Stimulated activated CD4-positive, alpha-beta T cell treated with anti-CD3 and anti-CD28 coated beads, Interleukin-1b, Interleukin-23, amount 100 ng/mL, for 24 hours (primary cell): ENCODE data around the gene GALNT17.

Source experiments
- DNase-seq, 4 experiments: peaks; one replicate each; pipeline ENCODE4 v3.0.0-alpha.2; 2020; ENCODE audit warnings: low read depth in 4 of 4, low spot score in 1 of 4

GALNT17 gene

GRCh38 chr7:71668572-71668971 is 536.6 kb downstream of the GALNT17 start:
- no peak for DNase-seq

GRCh38 chr7:71679480-71679879 is 547.5 kb downstream of the GALNT17 start:
- no peak for DNase-seq

- no peak for DNase-seq
Measured at GRCh38 chr7:71682181-71682580, 550.2 kb downstream of the GALNT17 start.

- no peak for DNase-seq
Measured at GRCh38 chr7:71682841-71683781, 551.2 kb downstream of the GALNT17 start.

- DNase-seq, result no peak
Measured at GRCh38 chr7:71687286-71687685, 555.3 kb downstream of the GALNT17 start.

- DNase-seq, result no peak
Measured at GRCh38 chr7:71687831-71688599, 556.1 kb downstream of the GALNT17 start.

- no peak for DNase-seq
Measured at GRCh38 chr7:71691538-71691937, 559.6 kb downstream of the GALNT17 start.

- no peak for DNase-seq
Measured at GRCh38 chr7:71694665-71695064, 562.7 kb downstream of the GALNT17 start.

GRCh38 chr7:71695186-71695585 is 563.2 kb downstream of the GALNT17 start:
- DNase-seq, result no peak

DNA sequence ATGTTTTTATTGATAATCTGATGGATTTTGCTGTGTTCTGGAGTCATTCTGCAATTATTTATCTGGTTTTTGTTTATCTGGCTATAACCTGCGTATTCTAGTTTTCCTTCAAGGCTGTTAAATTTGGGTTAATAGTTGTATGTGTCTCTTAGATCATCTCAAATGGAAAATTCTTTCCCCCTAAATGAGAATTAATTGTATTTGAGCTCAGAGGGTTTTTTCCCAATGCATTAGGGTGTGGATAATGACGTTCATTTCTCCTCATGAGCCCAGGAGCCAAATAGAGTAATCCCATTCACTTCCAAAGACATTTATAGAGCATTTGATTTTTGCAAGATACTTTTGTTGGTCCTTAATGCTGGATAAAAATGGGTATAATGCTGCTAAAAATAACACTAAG is 564.6 kb downstream of the GALNT17 start:
- no peak for DNase-seq

DNA sequence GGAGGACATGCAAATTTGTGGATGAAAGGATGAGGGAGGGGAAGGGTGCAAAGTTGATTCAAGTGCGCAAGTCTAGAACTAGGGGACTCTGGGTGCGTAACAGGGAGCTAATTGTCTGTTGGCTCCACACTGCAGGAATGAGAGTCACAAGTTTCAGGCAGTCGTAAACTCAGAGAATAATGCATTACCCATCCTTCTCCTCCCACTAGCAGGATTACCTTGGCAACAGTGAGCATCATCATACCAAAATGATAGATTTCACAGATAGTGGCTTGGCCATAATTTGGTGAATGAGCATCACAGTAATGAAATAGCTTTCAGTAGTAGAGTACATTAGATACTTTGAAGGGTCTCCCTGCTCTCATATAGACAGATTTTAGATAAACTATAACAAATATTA is 565.5 kb downstream of the GALNT17 start:
- no peak for DNase-seq

DNA sequence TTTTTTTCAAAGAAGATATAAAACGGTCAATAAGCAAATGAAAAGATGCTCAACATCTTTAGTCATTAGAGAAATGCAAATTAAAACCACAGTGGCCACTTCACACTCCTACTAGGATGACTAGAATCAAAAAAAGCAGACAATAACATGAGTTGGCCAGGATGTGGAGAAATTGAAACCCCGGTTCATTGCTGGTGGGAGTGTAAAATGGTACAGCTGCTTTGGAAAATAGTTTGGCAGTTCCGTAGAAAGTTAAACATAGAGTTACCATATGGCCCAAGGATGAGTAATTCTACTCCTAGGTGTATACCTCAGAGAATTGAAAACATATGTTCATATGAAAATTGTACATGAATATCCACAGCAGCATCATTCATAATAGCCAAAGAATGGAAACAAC is 573.3 kb downstream of the GALNT17 start:
- DNase-seq, result no peak

GRCh38 chr7:71705901-71706596 is 574.1 kb downstream of the GALNT17 start:
- no peak for DNase-seq

DNA sequence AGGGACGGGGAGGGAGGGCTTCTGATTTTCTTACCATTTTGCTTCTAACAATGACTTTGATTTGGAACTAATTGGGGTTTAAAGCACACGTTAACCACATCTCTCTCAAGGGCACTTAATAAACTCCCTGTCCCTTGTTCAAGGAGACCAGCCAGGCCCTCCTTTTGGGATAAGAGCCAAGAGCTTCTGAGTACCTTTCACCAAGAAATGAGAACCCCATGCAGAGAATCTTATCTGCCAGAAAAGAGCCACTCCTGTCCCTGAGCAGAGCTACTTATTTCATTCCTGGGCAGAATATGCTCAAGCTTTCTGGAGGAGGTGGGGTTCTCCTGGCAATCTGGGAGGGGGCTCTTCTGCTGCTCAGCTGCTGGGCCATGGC is 574.6 kb downstream of the GALNT17 start:
- no peak for DNase-seq

DNA sequence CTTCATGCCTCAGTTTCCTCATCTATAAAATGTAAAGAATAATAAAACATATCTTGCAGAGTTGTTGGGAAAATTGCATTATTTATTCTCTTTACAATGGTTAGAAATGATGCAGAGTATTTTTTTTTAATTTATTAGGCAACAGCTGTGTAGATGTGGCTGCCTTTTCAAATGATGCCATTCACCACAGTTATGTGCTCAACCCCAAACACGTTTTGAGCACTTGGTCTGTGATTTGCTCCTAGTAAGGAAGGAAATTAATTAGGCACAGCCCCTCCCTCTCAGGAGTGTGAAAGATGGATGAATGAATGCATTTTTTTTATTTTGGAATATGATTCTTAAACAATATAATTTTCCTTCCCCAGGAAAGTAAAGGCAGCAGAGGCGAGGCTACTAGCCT is 575.1 kb downstream of the GALNT17 start:
- no peak for DNase-seq

DNA sequence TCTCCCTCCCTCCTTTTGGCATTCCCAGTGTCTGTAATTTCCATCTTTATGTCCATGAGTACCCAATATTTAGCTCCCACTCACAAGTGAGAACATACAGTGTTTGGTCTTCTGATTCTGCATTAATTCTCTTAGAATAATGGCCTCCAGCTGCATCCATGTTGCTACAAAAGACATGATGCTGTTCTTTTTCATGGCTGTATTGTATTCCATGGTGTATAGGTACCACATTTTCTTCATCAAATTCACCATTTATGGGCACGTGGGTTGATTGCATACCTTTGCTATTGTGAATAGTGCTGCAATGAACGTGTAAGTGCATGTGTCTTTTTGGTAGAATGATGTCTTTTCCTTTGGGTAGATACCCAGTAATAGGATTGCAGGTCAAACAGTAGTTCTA is 576.8 kb downstream of the GALNT17 start:
- DNase-seq, result no peak

GRCh38 chr7:71710442-71710841 is 578.5 kb downstream of the GALNT17 start:
- no peak for DNase-seq

GRCh38 chr7:71712653-71713180 is 580.8 kb downstream of the GALNT17 start:
- no peak for DNase-seq

- no peak for DNase-seq
Measured at GRCh38 chr7:71716690-71717089, 584.7 kb downstream of the GALNT17 start.

DNA sequence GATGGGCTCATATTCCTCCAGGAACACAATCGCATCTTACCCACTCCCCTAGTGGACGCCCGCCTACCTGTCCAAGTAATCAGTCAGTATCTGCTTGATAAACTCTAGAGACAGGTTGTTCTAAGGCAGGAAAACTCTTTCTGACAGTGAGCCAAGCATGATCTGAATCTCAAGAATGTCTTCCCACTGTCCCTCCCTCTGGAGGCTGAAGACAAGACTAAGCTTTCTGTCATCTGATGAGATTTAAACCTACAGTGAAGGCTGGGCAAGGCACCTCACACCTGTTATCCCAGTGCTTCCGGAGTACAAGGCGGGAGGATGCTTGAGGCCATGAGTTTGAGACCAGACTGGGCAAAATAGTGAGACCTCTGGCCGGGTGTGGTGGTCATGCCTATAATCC is 586.6 kb downstream of the GALNT17 start:
- no peak for DNase-seq

DNA sequence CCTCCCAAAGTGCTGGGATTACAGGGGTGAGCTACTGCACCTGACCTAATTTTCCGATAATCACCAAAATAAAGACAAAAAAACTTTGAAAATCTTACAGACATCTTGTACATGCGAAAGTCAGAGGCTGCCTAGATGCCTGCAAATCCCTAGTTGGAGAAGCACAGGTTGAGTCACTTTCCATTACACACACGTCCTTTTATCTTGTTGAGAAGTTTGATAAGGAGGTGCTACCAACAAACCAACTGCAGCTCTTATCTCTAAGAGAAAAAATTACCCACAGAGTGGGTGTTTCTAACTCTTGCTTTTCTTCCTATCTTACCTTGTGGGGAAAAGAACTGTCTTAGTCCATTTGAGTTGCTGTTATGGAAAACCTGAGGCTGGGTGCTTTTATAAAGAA is 589.8 kb downstream of the GALNT17 start:
- DNase-seq, result no peak
